ENCODE data around the gene ESPNL. TPM values are rescaled to one million over a fixed set of nuclear protein-coding genes. Genes with fewer than 3 reads are reported as not detected.
A peak's percentile ranks its signal among the peaks of the same experiment; 100 is the strongest.
"Not testable (repeated sequence)": the region's sequence is repeated elsewhere in the genome, so short reads cannot be mapped to it uniquely, and the experiment has no call there.

Gene ESPNL
- total and polyA plus RNA-seq, 9 donors, result 0.75 to 3.6 (median 2.0) TPM

DNA sequence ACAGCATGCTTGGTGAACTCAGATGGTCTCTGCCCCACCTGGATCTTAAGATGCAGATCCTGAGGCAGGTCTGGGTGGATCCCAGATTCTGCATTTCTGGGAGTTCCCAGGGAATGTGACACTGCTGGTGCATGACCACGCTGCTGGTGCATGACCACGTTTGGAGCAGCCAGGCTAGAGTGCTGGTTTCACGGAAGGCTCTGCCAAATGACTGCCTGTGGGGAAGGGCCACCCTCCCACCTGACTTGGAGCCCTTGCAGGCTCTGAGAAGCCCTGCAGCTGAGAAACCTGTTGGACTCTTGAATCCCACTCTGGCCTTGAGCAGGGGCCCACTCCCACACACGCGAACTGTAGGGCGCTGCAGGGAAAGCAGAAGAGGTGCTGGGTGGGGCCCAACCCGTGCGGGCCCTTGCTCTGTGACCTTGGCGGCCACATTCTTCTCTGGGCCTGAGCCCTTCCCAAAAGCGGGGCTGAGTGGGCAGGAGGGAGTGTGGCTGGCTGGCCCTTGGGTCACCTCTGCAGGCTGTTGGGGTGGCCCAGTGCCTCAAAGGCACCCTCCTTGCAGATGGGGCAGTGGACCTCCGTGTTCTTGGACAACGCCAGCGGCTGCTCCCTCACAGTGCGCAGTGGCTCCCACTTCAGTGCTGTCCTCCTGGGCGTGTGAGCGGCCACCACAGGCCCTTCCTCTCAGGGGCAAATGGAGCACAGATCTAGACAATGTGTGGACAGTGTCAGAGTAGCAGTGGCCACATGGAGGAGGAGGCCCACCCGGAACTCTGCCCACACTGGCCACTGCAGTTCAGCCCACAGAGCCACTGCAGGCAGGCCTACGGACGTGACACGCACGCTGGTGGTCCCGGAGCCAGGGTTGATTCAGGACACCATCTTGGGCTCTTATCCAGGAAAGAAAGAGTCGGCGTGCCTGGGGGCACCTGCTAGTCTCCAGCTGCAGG is 66.5 kb downstream of the ESPNL start:
- no peaks in the 10 kb centered on the region for H3K9me3 ChIP-seq (replicated peaks; ENCODE audit: control insufficient read depth, low read depth, low read length)
- peaks cover 23% of the 10 kb centered on the region for H3K27me3 ChIP-seq (ENCODE audit: control insufficient read depth, insufficient read depth, low read length)
- no peak for DNase-seq
- H3K4me3 ChIP-seq (ENCODE audit: low read length), result no peak overlapping the region
- peaks cover 42% of the 10 kb centered on the region for H3K36me3 ChIP-seq (ENCODE audit: control insufficient read depth, insufficient read depth, low read length)
- H3K4me1 ChIP-seq (ENCODE audit: control insufficient read depth, insufficient read depth, low read length), result peaks cover 14% of the 10 kb centered on the region
- no peak overlapping the region for H3K27ac ChIP-seq (ENCODE audit: low read length)
- 71% methylated on average over 19 of the region's 24 CpGs for WGBS (ENCODE audit: insufficient coverage)

DNA sequence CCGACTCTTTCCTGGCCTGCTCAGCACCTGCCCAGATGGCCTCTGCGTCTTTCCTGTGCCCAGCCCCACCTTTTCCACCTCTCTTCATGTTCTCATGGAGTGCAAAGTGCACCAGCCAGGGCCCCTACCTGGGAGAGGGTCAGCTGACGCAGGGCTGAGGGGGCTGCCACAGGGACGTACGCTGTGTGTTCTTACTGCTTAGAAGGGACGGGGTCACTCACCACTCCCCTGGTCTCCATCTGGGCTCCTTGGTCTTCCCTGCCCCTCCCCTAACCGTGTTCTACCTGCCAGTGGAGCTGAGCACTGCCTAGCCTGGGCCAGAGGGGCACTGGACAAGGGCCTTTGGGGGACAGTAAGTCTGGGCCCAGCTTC is 67.2 kb downstream of the ESPNL start:
- DNase-seq, result no peak
- H3K9me3 ChIP-seq (replicated peaks; ENCODE audit: control insufficient read depth, low read depth, low read length), result no peaks in the 10 kb centered on the region
- WGBS (ENCODE audit: insufficient coverage), result 70% methylated on average over 6 of the region's 7 CpGs
- H3K4me3 ChIP-seq (ENCODE audit: low read length), result no peak overlapping the region
- peaks cover 20% of the 10 kb centered on the region for H3K27me3 ChIP-seq (ENCODE audit: control insufficient read depth, insufficient read depth, low read length)
- H3K36me3 ChIP-seq (ENCODE audit: control insufficient read depth, insufficient read depth, low read length), result peaks cover 48% of the 10 kb centered on the region
- H3K27ac ChIP-seq (ENCODE audit: low read length), result no peak overlapping the region
- H3K4me1 ChIP-seq (ENCODE audit: control insufficient read depth, insufficient read depth, low read length), result peaks cover 14% of the 10 kb centered on the region

DNA sequence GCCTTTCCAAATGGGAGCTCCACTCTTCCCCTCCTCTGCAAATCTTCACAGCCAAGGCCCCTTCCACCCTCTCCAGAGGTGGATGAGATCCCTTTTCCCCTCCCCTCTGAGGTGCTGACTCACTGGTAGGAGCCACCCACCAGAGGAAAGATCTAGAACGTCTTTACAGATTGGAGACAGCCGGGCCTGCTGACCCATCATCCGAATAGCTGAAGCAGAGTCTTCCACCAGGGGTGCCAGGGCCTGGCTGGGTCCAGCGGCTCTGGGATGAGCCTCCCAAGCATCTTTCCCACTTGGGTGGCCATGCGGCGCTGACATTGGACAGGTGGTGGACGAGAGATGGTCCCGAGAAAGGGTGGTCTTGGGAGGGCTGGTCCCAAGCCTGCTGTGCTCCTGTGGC is 67.6 kb downstream of the ESPNL start:
- Histone ChIP-seq H3K4me3 (ENCODE audit: low read length) (no peak overlapping the region), H3K27ac (ENCODE audit: low read length) (no peak overlapping the region), H3K27me3 (ENCODE audit: control insufficient read depth, insufficient read depth, low read length) (peaks cover 15% of the 10 kb centered on the region), H3K4me1 (ENCODE audit: control insufficient read depth, insufficient read depth, low read length) (peaks cover 12% of the 10 kb centered on the region), H3K36me3 (ENCODE audit: control insufficient read depth, insufficient read depth, low read length) (peaks cover 53% of the 10 kb centered on the region), H3K9me3 (replicated peaks; ENCODE audit: control insufficient read depth, low read depth, low read length) (no peaks in the 10 kb centered on the region)
- no peak for DNase-seq
- 81% methylated on average over 4 of the region's 8 CpGs for WGBS (ENCODE audit: insufficient coverage)

DNA sequence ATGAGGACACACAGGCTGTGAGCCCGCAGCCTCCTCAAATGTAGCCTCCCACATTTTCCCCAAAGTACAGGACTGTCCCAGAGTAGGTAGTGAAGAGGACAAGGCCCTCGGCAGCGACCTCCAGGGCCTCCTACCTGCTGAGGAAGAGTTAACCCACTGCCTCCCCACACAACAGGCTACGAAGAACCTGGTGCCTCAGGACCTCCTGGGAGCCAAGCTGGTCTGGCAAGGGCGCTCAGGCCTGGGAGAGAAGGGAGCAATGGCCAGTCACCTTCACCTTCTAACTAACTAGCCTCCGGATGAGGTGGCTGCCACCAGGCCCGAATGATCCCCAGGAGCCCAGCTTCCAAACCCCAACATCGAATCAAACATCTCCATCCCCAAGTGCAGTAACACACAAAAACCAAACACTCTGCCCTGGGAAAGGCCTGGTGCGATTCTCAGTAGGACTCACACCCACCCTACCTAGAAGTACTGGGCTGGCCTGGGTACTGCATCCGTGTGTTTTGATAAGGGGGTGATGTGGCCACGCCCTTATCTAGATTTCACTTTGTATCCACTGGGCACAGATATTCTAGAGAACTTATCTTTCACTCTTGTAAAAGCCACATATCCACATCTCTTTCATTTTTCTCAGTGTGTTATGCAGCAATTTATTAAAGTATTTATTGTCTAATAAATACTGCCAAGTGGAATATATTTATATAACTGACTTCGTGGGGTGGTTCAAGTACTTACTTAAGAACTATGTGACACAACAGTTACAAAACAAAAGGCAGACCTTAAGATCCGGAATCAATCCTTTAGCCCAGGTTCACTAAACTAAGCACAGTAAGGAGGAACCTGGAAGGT is 68.3 kb downstream of the ESPNL start:
- Histone ChIP-seq H3K27me3 (ENCODE audit: control insufficient read depth, insufficient read depth, low read length) (peaks cover 9% of the 10 kb centered on the region), H3K9me3 (replicated peaks; ENCODE audit: control insufficient read depth, low read depth, low read length) (no peaks in the 10 kb centered on the region), H3K27ac (ENCODE audit: low read length) (no peak overlapping the region), H3K4me1 (ENCODE audit: control insufficient read depth, insufficient read depth, low read length) (peaks cover 6% of the 10 kb centered on the region), H3K4me3 (ENCODE audit: low read length) (no peak overlapping the region), H3K36me3 (ENCODE audit: control insufficient read depth, insufficient read depth, low read length) (peaks cover 59% of the 10 kb centered on the region)
- WGBS (ENCODE audit: insufficient coverage), result 87% methylated on average over 6 of the region's 13 CpGs
- no peak for DNase-seq

DNA sequence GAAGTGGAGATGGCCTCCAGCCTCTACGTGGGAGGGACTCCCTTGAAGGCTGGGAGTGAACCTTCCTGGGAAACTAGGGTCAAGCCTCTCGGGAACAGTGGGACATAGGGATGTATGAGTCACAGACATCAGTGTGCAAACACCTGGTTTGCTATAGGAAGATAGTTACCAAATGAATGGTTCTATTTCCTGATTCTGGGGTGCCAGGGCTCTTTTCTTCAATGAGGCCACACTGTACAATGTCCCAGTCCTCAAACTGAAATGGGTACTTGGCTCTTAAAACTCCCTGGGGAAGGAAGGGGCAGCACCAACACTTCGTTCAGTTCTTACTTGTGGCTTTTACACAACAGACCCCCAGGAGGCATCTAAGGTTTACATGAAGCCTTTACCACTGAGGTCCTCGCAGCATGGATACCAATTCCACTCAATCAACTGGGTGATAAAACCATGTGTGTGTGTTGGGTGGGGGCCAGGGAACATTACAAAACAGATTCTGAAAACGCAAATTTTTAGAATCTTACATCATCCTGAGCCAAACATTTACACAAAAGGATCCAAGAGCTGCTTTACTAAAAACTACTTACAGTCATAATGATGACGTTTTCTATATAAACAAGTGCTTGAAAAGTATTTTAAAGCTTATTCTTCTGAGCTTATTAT is 69.0 kb downstream of the ESPNL start:
- peaks cover 4% of the 10 kb centered on the region for H3K4me1 ChIP-seq (ENCODE audit: control insufficient read depth, insufficient read depth, low read length)
- 40% methylated on average over 1 of the region's 6 CpGs for WGBS (ENCODE audit: insufficient coverage)
- H3K4me3 ChIP-seq (ENCODE audit: low read length), result no peak overlapping the region
- peaks cover 7% of the 10 kb centered on the region for H3K27me3 ChIP-seq (ENCODE audit: control insufficient read depth, insufficient read depth, low read length)
- DNase-seq, result no peak
- H3K36me3 ChIP-seq (ENCODE audit: control insufficient read depth, insufficient read depth, low read length), result peaks cover 67% of the 10 kb centered on the region
- H3K9me3 ChIP-seq (replicated peaks; ENCODE audit: control insufficient read depth, low read depth, low read length), result no peaks in the 10 kb centered on the region
- H3K27ac ChIP-seq (ENCODE audit: low read length), result no peak overlapping the region

DNA sequence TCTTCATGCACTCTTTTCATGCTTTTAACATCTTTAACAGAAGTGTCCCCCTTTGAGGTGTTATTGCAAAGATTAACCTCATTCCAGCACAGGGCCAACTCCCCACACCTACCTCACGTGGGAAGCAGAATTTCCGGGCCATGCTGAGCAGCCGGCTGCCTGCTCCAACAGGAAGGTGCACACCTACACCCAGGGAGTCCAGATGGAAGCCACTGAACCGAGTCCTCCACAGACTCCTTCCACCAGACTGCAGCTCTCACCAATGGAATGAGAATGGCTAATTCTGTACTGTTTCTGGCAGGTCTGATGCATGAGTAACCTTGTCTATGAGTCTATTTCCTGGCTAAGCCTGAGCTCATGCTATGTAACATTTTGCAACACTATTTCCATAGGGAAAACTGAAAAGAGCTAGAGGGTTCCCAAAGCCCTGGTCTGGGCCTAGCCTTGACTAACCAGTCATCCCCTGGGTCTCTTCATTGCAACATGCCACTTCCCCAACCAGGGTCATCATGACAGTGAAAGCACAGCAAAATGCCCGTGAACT is 69.6 kb downstream of the ESPNL start:
- peak; percentile 29 for DNase-seq
- Histone ChIP-seq H3K4me1 (ENCODE audit: control insufficient read depth, insufficient read depth, low read length) (peaks cover 2% of the 10 kb centered on the region), H3K27ac (ENCODE audit: low read length) (no peak overlapping the region), H3K9me3 (replicated peaks; ENCODE audit: control insufficient read depth, low read depth, low read length) (no peaks in the 10 kb centered on the region), H3K36me3 (ENCODE audit: control insufficient read depth, insufficient read depth, low read length) (peaks cover 73% of the 10 kb centered on the region), H3K27me3 (ENCODE audit: control insufficient read depth, insufficient read depth, low read length) (peaks cover 4% of the 10 kb centered on the region), H3K4me3 (ENCODE audit: low read length) (no peak overlapping the region)
- WGBS (ENCODE audit: insufficient coverage), result 39% methylated on average over 3 of the region's 5 CpGs

DNA sequence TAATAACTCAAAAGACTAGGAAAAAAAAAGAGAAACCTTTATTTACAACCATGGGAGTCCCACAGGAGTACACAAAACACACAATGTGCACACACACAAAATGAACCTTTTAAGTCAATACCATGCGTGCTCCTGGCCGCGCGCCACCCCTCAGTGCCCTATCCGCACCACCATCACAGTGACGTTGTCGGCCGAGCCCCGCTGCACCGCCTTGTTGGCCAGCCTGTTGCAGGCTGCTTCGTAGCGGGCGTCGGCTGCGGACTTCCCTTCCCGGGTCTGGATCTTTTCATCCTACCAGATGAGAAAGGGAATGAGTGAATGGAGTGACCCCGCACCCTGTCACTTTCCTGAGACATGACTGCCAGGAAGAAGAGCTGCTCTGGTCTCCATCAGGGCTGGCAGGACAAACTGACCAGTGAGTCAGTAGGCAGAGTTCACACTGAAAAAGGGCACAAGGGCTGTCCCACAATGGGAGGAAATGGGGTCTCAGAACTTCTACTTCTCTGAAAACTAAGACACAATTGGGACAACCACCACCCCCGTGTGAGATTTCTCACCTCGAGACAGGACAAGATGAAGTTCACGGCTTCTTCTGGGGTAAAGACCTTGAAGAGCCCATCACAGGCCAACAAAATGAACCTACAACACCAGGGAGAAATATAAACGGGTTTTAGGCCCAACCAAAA is 70.4 kb downstream of the ESPNL start:
- H3K36me3 ChIP-seq (ENCODE audit: control insufficient read depth, insufficient read depth, low read length), result peaks cover 80% of the 10 kb centered on the region
- H3K9me3 ChIP-seq (replicated peaks; ENCODE audit: control insufficient read depth, low read depth, low read length), result no peaks in the 10 kb centered on the region
- DNase-seq, result no peak
- 84% methylated on average over 6 of the region's 21 CpGs for WGBS (ENCODE audit: insufficient coverage)
- H3K4me1 ChIP-seq (ENCODE audit: control insufficient read depth, insufficient read depth, low read length), result peaks cover 2% of the 10 kb centered on the region
- no peak overlapping the region for H3K27ac ChIP-seq (ENCODE audit: low read length)
- no peaks in the 10 kb centered on the region for H3K27me3 ChIP-seq (ENCODE audit: control insufficient read depth, insufficient read depth, low read length)
- no peak overlapping the region for H3K4me3 ChIP-seq (ENCODE audit: low read length)

DNA sequence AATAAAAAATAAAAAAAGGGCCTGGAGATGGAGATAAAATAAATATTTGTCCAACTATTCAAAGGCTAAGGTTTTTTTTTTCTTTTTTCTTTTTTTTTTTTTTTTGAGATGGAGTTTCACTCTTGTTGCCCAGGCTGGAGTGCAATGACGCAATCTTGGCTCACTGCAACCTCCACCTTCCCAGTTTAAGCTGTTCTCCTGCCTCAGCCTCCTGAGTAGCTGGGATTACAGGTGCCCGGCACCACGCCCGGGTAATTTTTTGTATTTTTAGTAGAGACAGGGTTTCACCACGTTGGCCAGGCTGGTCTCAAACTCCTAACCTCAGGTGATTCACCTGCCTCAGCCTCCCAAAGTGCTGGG is 70.9 kb downstream of the ESPNL start:
- not testable (repeated sequence) for H3K27ac ChIP-seq (ENCODE audit: low read length)

DNA sequence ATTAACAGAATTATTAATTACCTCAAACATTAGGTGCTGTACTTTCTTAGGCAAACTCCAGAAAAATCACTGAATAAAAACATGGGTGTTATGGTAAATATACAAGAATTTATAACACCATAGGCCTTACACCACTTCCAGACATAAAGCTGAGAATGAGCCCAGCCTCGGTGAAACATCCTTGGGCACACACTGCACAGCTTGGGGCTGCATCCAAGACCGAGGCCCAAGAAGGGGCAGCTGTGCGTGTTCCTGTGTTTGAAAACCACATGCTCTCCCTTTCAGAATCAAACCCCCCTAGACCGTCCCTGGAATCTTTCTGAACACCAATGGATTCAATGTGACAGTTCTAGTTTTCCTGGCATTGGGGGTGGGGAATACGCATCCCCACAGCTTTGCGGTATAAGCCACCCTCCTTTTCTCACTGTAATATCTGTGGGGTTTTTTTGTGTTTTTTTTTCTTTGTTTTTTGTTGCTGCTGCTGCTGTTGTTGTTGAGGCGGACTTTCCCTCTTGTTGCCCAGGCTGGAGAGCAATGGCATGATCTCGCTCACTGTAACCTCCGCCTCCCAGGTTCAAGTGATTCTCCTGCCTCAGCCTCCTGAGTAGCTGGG is 71.5 kb downstream of the ESPNL start:
- Histone ChIP-seq H3K27ac (ENCODE audit: low read length) (no peak overlapping the region), H3K4me3 (ENCODE audit: low read length) (no peak overlapping the region), H3K4me1 (ENCODE audit: control insufficient read depth, insufficient read depth, low read length) (peaks cover 2% of the 10 kb centered on the region), H3K9me3 (replicated peaks; ENCODE audit: control insufficient read depth, low read depth, low read length) (no peaks in the 10 kb centered on the region), H3K36me3 (ENCODE audit: control insufficient read depth, insufficient read depth, low read length) (peaks cover 84% of the 10 kb centered on the region), H3K27me3 (ENCODE audit: control insufficient read depth, insufficient read depth, low read length) (no peaks in the 10 kb centered on the region)
- WGBS (ENCODE audit: insufficient coverage), result 41% methylated on average over 3 of the region's 9 CpGs
- no peak for DNase-seq

More for the DNA sequence above, 70.9 kb downstream of the ESPNL start:
- not testable (repeated sequence) for H3K4me3 ChIP-seq (ENCODE audit: low read length); H3K9me3 ChIP-seq (replicated peaks; ENCODE audit: control insufficient read depth, low read depth, low read length); H3K4me1 ChIP-seq (ENCODE audit: control insufficient read depth, insufficient read depth, low read length); DNase-seq; H3K27me3 ChIP-seq (ENCODE audit: control insufficient read depth, insufficient read depth, low read length)
- WGBS (ENCODE audit: insufficient coverage), result no CpG with 5 or more reads among the region's 5 CpGs
- H3K36me3 ChIP-seq (ENCODE audit: control insufficient read depth, insufficient read depth, low read length), result peaks cover 79% of the 10 kb centered on the region
